A673 (cell line): ENCODE results near the gene FOLR2. TPM values are rescaled to one million over a fixed set of nuclear protein-coding genes. Genes with fewer than 3 reads are reported as not detected.

ENCODE experiments used
- BruUV-seq: library from RNA; stranded (reverse); fragments of 400-500 nt; replicated peaks from 2 replicates; lab custom pipeline; 2021; lab: Mats Ljungman, UMichigan
- CTCF ChIA-PET: fragments of 300-600 bp; sonication (Branson Sonifier 250); formaldehyde crosslinking; loops from one replicate; lab custom pipeline; 2022; ENCODE audit warnings: antibody characterized with exemption; lab: Charles Lee
- POLR2A ChIA-PET: fragments of 300-600 bp; sonication (Branson Sonifier 250); formaldehyde crosslinking; loops from one replicate; lab custom pipeline; 2022; ENCODE audit warnings: antibody characterized with exemption; ENCODE audit not compliant: low non-redundant PET; lab: Charles Lee
- DNase-seq: peaks from one replicate; pipeline ENCODE4 v3.0.0-alpha.2; 2015; ENCODE audit warnings: low spot score
- H3K27ac ChIP-seq: fragments of 200-600 bp; sonication (generic); 2 replicates; pipeline ENCODE4 v1.5.1; 2016; ENCODE audit warnings: mixed run types, low read depth, mild to moderate bottlenecking, mixed read lengths, antibody characterized with exemption, low read length; ENCODE audit not compliant: poor library complexity, severe bottlenecking
- H3K27me3 ChIP-seq: fragments of 200-600 bp; sonication (generic); replicated peaks from 2 replicates; pipeline ENCODE4 v1.6.1; 2017; ENCODE audit warnings: mixed run types, low read depth, mild to moderate bottlenecking, mixed read lengths, antibody characterized with exemption, low read length; ENCODE audit not compliant: insufficient read depth, poor library complexity
- H3K36me3 ChIP-seq: fragments of 200-600 bp; sonication (generic); 2 replicates; pipeline ENCODE4 v1.6.1; 2016; ENCODE audit warnings: mixed run types, mild to moderate bottlenecking, mixed read lengths, antibody characterized with exemption, low read length; ENCODE audit not compliant: insufficient read depth, poor library complexity, severe bottlenecking
- H3K4me1 ChIP-seq: fragments of 200-600 bp; sonication (generic); 2 replicates; pipeline ENCODE4 v1.6.1; 2017; ENCODE audit warnings: mixed run types, mild to moderate bottlenecking, mixed read lengths, antibody characterized with exemption, low read length; ENCODE audit not compliant: insufficient read depth, poor library complexity, severe bottlenecking
- H3K4me3 ChIP-seq: fragments of 200-600 bp; sonication (generic); 2 replicates; pipeline ENCODE4 v1.5.1; 2016; ENCODE audit warnings: low read depth, mixed run types, mild to moderate bottlenecking, mixed read lengths, low read length; ENCODE audit not compliant: poor library complexity, severe bottlenecking
- H3K9me3 ChIP-seq: fragments of 200-600 bp; sonication (generic); 2 replicates; pipeline ENCODE4 v1.6.1; 2016; ENCODE audit warnings: mixed run types, low read depth, mild to moderate bottlenecking, mixed read lengths, antibody characterized with exemption, low read length; ENCODE audit not compliant: poor library complexity, severe bottlenecking
- EZH2 ChIP-seq: fragments of 200-600 bp; sonication (generic); IDR thresholded peaks from 2 replicates; pipeline ENCODE4 v1.6.1; 2017; ENCODE audit warnings: borderline replicate concordance, low read depth, mild to moderate bottlenecking, mixed read lengths, antibody characterized with exemption, low read length; ENCODE audit not compliant: poor library complexity, severe bottlenecking
- intact Hi-C: fragments of 100-400 bp; cut with micrococcal nuclease; formaldehyde crosslinking; loops from one replicate; pipeline ENCODE4 v1.10.0; 2022; ENCODE audit not compliant: unreplicated experiment
- total RNA-seq: library from RNA; stranded (reverse); gene quantifications from 2 replicates; pipeline ENCODE4 v1.2.3, GENCODE V29; 2021
- TF ChIP-seq, protein P1 (sequence below): fragments of 300-800, 200-600 bp; sonication (generic); conservative IDR thresholded peaks from 2 replicates; pipeline ENCODE4 v1.5.1; 2017; ENCODE audit warnings: low read depth, mild to moderate bottlenecking, antibody characterized with exemption, low read length, moderate library complexity, mixed read lengths

Gene FOLR2
- total RNA-seq, 1 experiment from 2014 or later: not detected

DNA sequence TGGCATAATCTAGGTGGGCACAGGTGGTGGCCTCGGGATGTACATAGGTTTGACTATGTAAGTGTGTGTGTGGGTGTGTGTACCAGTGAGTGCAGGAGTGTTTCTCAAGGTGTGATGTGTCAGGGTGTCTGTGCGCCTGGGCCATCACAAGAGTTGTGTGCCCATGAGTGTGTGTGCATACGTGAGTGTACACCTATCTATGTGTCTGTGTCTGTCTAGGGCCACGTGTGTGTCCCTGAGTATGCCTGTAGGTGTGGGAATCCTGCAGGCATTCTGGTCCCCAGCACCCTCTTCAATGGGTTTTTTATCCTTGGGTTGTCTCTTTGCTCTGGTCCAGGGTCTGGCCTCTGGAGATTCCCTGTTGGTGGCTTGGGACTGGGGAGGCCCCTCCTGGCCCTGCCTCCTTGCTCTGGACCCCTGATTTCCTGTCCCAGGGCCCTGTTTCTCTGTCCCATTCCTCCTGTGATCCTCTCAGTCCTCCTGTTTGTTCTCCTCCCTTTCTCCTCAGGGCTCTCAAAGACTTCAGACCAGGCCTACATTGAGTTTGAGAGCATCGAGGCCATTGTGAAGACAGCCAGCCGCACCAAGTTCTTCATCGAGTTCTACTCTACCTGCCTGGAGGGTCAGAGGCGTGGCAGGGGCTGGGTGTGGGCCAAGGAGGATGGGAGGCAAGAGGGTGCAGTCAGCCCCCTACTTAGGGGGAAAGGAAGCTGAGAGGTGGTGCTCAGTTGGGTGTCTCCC is 17.3 kb downstream of the FOLR2 start:
- Histone ChIP-seq H3K27me3 (peaks cover 2% of the 10 kb centered on the region), H3K4me1 (no peaks in the 10 kb centered on the region), H3K9me3 (no peaks in the 10 kb centered on the region), H3K4me3 (no peak overlapping the region), H3K27ac (no peak overlapping the region), H3K36me3 (peaks cover 52% of the 10 kb centered on the region)
- no TSS peak for BruUV-seq
- intact Hi-C loops: no loop called here
- ChIA-PET POLR2A (no interaction called here), CTCF (no interaction called here)
- TF ChIP-seq, protein P1, sequence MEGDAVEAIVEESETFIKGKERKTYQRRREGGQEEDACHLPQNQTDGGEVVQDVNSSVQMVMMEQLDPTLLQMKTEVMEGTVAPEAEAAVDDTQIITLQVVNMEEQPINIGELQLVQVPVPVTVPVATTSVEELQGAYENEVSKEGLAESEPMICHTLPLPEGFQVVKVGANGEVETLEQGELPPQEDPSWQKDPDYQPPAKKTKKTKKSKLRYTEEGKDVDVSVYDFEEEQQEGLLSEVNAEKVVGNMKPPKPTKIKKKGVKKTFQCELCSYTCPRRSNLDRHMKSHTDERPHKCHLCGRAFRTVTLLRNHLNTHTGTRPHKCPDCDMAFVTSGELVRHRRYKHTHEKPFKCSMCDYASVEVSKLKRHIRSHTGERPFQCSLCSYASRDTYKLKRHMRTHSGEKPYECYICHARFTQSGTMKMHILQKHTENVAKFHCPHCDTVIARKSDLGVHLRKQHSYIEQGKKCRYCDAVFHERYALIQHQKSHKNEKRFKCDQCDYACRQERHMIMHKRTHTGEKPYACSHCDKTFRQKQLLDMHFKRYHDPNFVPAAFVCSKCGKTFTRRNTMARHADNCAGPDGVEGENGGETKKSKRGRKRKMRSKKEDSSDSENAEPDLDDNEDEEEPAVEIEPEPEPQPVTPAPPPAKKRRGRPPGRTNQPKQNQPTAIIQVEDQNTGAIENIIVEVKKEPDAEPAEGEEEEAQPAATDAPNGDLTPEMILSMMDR: no peak
- TF ChIP-seq EZH2: no peak
- no peak for DNase-seq

DNA sequence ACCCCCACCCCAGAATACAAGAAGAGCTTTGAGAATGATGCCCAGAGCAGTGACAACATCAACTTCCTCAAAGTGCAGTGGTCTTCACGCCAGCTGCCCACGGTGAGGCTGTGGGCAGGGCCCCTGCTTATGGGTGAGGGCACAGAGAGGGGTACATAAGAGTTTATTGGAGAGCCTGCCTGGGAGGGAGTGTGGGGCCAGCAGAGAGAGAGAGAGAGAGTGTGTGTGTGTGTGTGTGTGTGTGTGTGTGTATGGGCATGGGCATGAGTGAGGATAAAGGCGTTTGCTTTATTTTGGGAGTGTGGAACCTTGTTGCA is 17.9 kb downstream of the FOLR2 start:
- no peak for DNase-seq
- H3K4me3 ChIP-seq: no peak overlapping the region
- H3K27ac ChIP-seq: no peak overlapping the region
- intact Hi-C loops: no loop called here
- no peaks in the 10 kb centered on the region for H3K4me1 ChIP-seq
- H3K27me3 ChIP-seq: peaks cover 7% of the 10 kb centered on the region
- ChIA-PET CTCF (interaction anchor here (0.6 kb wide), 1 partner anchor 182 kb away, joined by 8 read pairs; no protein-coding TSS in a partner anchor), POLR2A (interaction anchor here (0.6 kb wide), 1 partner anchor 8 kb away, joined by 19 read pairs; no protein-coding TSS in a partner anchor)
- TF ChIP-seq, protein P1: no peak
- TF ChIP-seq EZH2: no peak
- peaks cover 47% of the 10 kb centered on the region for H3K36me3 ChIP-seq
- no TSS peak for BruUV-seq
- no peaks in the 10 kb centered on the region for H3K9me3 ChIP-seq

- Histone ChIP-seq H3K9me3 (no peaks in the 10 kb centered on the region), H3K27me3 (peaks cover 12% of the 10 kb centered on the region), H3K36me3 (peaks cover 43% of the 10 kb centered on the region), H3K27ac (no peak overlapping the region), H3K4me3 (no peak overlapping the region), H3K4me1 (no peaks in the 10 kb centered on the region)
- TF ChIP-seq, protein P1: no peak
- no peak for TF ChIP-seq EZH2
- DNase-seq: no peak
- BruUV-seq: no TSS peak
- intact Hi-C loops: loop anchor here (5.0 kb wide), 1 partner anchor 197 kb away; the partner anchor contains the start of gene CLPB
- ChIA-PET CTCF (interaction anchor here (0.6 kb wide), 1 partner anchor 181 kb away, joined by 8 read pairs; no protein-coding TSS in a partner anchor), POLR2A (interaction anchor here (0.6 kb wide), 1 partner anchor 9 kb away, joined by 19 read pairs; no protein-coding TSS in a partner anchor)
These were observed 18.3 kb downstream of the FOLR2 start for GRCh38 chr11:72234920-72235319.
